GM21526 (cell line): ENCODE data around the gene DCBLD1.
"Not testable (repeated sequence)": the region's sequence is repeated elsewhere in the genome, so short reads cannot be mapped to it uniquely, and the experiment has no call there.

Source experiments
- ATAC-seq: cut with Tn5 transposase; IDR thresholded peaks from one replicate; pipeline ENCODE4 v1.9.1; 2021; ENCODE audit warnings: moderate library complexity; ENCODE audit not compliant: unreplicated experiment, low FRiP score

DCBLD1 gene

GRCh38 chr6:117496383-117496990, 14.0 kb downstream of the DCBLD1 start:
- ATAC-seq: peak; percentile 38

- ATAC-seq: no peak
Measured at GRCh38 chr6:117497237-117497636, 14.8 kb downstream of the DCBLD1 start.

GRCh38 chr6:117498159-117498558, 15.7 kb downstream of the DCBLD1 start:
- ATAC-seq: peak; percentile 39

GRCh38 chr6:117501722-117502121, 19.2 kb downstream of the DCBLD1 start:
- ATAC-seq: no peak

- no peak for ATAC-seq
Measured at GRCh38 chr6:117502580-117502979, 20.1 kb downstream of the DCBLD1 start.

GRCh38 chr6:117503211-117503610, 20.7 kb downstream of the DCBLD1 start:
- no peak for ATAC-seq

GRCh38 chr6:117504478-117505144, 22.1 kb downstream of the DCBLD1 start:
- ATAC-seq: no peak

GRCh38 chr6:117505311-117505710, 22.8 kb downstream of the DCBLD1 start:
- no peak for ATAC-seq

- ATAC-seq: no peak
Measured at GRCh38 chr6:117506180-117506835, 23.8 kb downstream of the DCBLD1 start.

- ATAC-seq: no peak
Measured at GRCh38 chr6:117506907-117507306, 24.4 kb downstream of the DCBLD1 start.

- ATAC-seq: no peak
Measured at GRCh38 chr6:117508450-117508971, 26.0 kb downstream of the DCBLD1 start.

- ATAC-seq: no peak
Measured at GRCh38 chr6:117509021-117509420, 26.5 kb downstream of the DCBLD1 start.

GRCh38 chr6:117512056-117512828, 29.8 kb downstream of the DCBLD1 start:
- ATAC-seq: no peak

- ATAC-seq: no peak
Measured at GRCh38 chr6:117512987-117513573, 30.6 kb downstream of the DCBLD1 start.

GRCh38 chr6:117513778-117514365, 31.4 kb downstream of the DCBLD1 start:
- ATAC-seq: no peak

GRCh38 chr6:117514655-117515054, 32.2 kb downstream of the DCBLD1 start:
- ATAC-seq: no peak

- ATAC-seq: no peak
Measured at GRCh38 chr6:117515326-117515725, 32.9 kb downstream of the DCBLD1 start.

- ATAC-seq: not testable (repeated sequence)
Measured at GRCh38 chr6:117517995-117518394, 35.5 kb downstream of the DCBLD1 start.

GRCh38 chr6:117518870-117519269, 36.4 kb downstream of the DCBLD1 start:
- ATAC-seq: no peak
